ENCODE results near the gene RPL7L1.
"Not testable (repeated sequence)": the region's sequence is repeated elsewhere in the genome, so short reads cannot be mapped to it uniquely, and the experiment has no call there.

Gene RPL7L1

GRCh38 chr6:42901538-42901957 is 22.1 kb downstream of the RPL7L1 start:
- peak; percentile 83 for TF ChIP-seq CTCF (IDR thresholded peaks at IDR 0.05; ENCODE audit: borderline replicate concordance, control extremely low read depth, extremely low read depth, insufficient read depth, missing control alignments)
- DNase-seq (ENCODE audit: low spot score): peak; percentile 62
- in situ Hi-C loops (cut with MboI; ENCODE audit: low sequenced_read_pairs, unreplicated experiment): no loop called here

GRCh38 chr6:42902429-42903263 is 23.2 kb downstream of the RPL7L1 start:
- DNase-seq (ENCODE audit: low spot score); in situ Hi-C loops (cut with MboI; ENCODE audit: low sequenced_read_pairs, unreplicated experiment): not testable (repeated sequence)

- no peak for TF ChIP-seq CTCF (IDR thresholded peaks at IDR 0.05; ENCODE audit: borderline replicate concordance, control extremely low read depth, extremely low read depth, insufficient read depth, missing control alignments)
- no peak for DNase-seq (ENCODE audit: low spot score)
- in situ Hi-C loops (cut with MboI; ENCODE audit: low sequenced_read_pairs, unreplicated experiment): no loop called here
Measured at GRCh38 chr6:42904467-42904866, 25.1 kb downstream of the RPL7L1 start.

GRCh38 chr6:42907336-42907735 is 27.9 kb downstream of the RPL7L1 start:
- in situ Hi-C loops (cut with MboI; ENCODE audit: low sequenced_read_pairs, unreplicated experiment): loop anchor here (5.0 kb wide), 1 partner anchor 235 kb away; no protein-coding TSS in a partner anchor
- no peak for TF ChIP-seq CTCF (IDR thresholded peaks at IDR 0.05; ENCODE audit: borderline replicate concordance, control extremely low read depth, extremely low read depth, insufficient read depth, missing control alignments)
- no peak for DNase-seq (ENCODE audit: low spot score)

- in situ Hi-C loops (cut with MboI; ENCODE audit: low sequenced_read_pairs, unreplicated experiment): loop anchor here (5.0 kb wide), 1 partner anchor 232 kb away; no protein-coding TSS in a partner anchor
- DNase-seq (ENCODE audit: low spot score): no peak
- TF ChIP-seq CTCF (IDR thresholded peaks at IDR 0.05; ENCODE audit: borderline replicate concordance, control extremely low read depth, extremely low read depth, insufficient read depth, missing control alignments): no peak
Measured at GRCh38 chr6:42909835-42910234, 30.4 kb downstream of the RPL7L1 start.

GRCh38 chr6:42911171-42912021 is 32.0 kb downstream of the RPL7L1 start:
- DNase-seq (ENCODE audit: low spot score): no peak
- in situ Hi-C loops (cut with MboI; ENCODE audit: low sequenced_read_pairs, unreplicated experiment): no loop called here

More at GRCh38 chr6:42911171-42912021, 32.0 kb downstream of the RPL7L1 start:
- no peak for TF ChIP-seq CTCF (IDR thresholded peaks at IDR 0.05; ENCODE audit: borderline replicate concordance, control extremely low read depth, extremely low read depth, insufficient read depth, missing control alignments)

Data from GM13976 (cell line).